Prostate gland (tissue), 2 donors: ENCODE results near the gene TPM2. TPM values are rescaled to one million over a fixed set of nuclear protein-coding genes. Genes with fewer than 3 reads are reported as not detected.

ENCODE experiments used
- DNase-seq: peaks from one replicate; pipeline ENCODE4 v3.0.0-alpha.2; 2019; ENCODE audit warnings: low spot score
- H3K27ac ChIP-seq, 2 donors: fragments of 200-600 bp; sonication (generic); 2 replicates each; pipeline ENCODE4 v1.5.1; 2017 to 2019
- H3K27me3 ChIP-seq: fragments of 200-600 bp; sonication (generic); replicated peaks from 2 replicates; pipeline ENCODE4 v1.5.1; 2019; ENCODE audit not compliant: insufficient read depth
- H3K36me3 ChIP-seq, 2 donors: fragments of 200-600 bp; sonication (generic); 1 replicate in 1 of 2; 2 replicates in 1 of 2; pipeline versions ENCODE4 v1.5.1 to v1.8.1; 2017 to 2019
- H3K4me1 ChIP-seq: fragments of 200-600 bp; sonication (generic); replicated peaks from 2 replicates; pipeline ENCODE4 v1.5.1; 2019
- H3K4me3 ChIP-seq, 2 donors: fragments of 200-600 bp; sonication (generic); 2 replicates each; pipeline ENCODE4 v1.5.1; 2017 to 2019
- H3K9me3 ChIP-seq: fragments of 200-600 bp; sonication (generic); 2 replicates; pipeline ENCODE4 v1.5.1; 2017
- POLR2A ChIP-seq: fragments of 450-650 bp; IDR thresholded peaks from one replicate; pipeline ENCODE4 v1.6.1; 2016; ENCODE audit warnings: antibody characterized with exemption, mild to moderate bottlenecking
- POLR2AphosphoS5 ChIP-seq: sonication (generic); formaldehyde crosslinking; IDR thresholded peaks from one replicate; pipeline ENCODE4 v1.6.1; 2017; ENCODE audit warnings: antibody characterized with exemption
- WGBS: methylation state at CpG from one replicate; pipeline ENCODE4 v1.1.5; 2018; 5-methylcytosine and 5-hydroxymethylcytosine counted together
- intact Hi-C: fragments of 100-400 bp; cut with DNase I; formaldehyde crosslinking; loops from one replicate; pipeline ENCODE4 v1.14.2; 2022
- total RNA-seq, 2 donors: library from RNA; depleted of rRNA; stranded (reverse); fragments of >200 nt; gene quantifications; one replicate each; pipeline ENCODE4 v1.1.0, GENCODE V29; 2016
- TF ChIP-seq, protein P1 (sequence below), 4 experiments: fragments of 200-600 bp in 2 of 4; fragments of 450-650 bp in 2 of 4; sonication (generic) in 2 of 4; IDR thresholded peaks; 1 replicate in 3 of 4; 2 replicates in 1 of 4; pipeline ENCODE4 v1.5.1; 2016 to 2019; ENCODE audit warnings: antibody characterized with exemption in 4 of 4, mild to moderate bottlenecking in 2 of 4, moderate library complexity in 2 of 4

The TPM2 gene
- total RNA-seq, 2 donors from 2014 or later = 1,037 to 1,042 TPM

DNA sequence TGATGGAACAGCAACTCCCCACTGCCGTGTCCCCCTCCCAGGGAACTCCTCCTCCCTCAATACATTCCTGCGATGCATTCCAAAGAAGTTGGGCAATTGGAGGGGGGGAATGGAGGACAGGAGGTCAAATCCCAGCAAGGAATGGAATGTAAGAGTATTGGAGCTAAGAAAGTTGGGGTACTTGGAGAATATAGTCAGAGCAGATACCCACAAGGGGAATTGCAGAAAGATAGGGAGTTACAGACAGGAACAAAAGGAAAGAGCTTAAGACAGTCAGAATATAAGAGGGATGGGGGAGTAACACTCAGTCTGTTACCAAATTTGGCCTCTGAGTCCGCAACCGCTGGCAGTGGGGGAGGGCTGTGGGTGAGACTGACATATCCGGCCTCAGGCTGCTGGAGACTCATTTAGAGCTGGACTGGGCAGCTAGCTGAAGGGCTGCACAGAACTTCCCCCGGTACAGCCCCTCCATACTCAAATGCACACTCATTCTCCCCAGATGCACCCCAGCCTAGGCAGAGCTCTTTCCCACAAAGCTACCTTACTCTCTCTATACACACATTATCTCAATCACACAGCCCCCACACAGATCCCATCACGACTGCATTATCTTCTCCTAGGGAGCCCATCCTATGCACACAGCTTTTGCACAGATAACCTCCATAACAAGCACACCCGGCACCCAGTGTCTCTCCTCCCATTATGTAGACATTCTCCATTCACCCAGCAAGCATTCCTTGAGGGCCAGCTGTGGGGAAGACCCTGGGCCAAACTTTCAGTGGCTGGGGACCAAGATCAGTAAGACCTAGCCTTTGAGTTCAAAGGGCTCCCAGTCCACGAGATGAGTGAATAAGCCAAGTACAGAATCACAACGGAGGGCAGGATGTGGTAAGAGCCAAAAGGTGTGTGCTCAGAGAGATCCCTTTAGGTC is 38.6 kb upstream of the TPM2 start:
- Histone ChIP-seq H3K27ac (peak overlapping the region; percentile 88 to 96), H3K4me1 (peaks cover 23% of the 10 kb centered on the region), H3K4me3 (peak overlapping the region in 1 of 2 donors; percentile 10), H3K27me3 (no peaks in the 10 kb centered on the region), H3K9me3 (no peaks in the 10 kb centered on the region), H3K36me3 (peaks cover 8 to 16% of the 10 kb centered on the region in 2 donors)
- peak; percentile 41 for DNase-seq
- TF ChIP-seq POLR2AphosphoS5 = peak; percentile 61
- no peak for TF ChIP-seq POLR2A
- 18% methylated on average over 10 of the region's 10 CpGs for WGBS
- intact Hi-C loops = no loop called here

DNA sequence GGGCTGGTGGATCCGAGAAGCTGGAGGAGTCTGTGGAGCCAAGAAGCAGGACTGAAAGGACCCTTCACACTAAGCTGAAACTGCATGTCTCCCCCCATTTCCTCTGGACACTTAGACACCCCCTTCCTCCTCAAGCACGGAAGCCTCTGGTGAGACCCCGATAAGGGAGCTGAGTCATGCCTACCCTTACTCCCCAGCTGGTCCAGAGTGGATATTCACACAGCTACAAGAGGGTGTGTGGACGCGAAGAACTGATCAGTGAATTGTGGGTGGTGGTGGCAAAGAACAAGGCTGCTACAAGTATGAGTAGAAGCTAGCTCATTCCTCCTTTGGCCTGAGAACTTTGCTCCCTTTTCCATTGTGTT is 37.9 kb upstream of the TPM2 start:
- Histone ChIP-seq H3K4me3 (peak overlapping the region in 1 of 2 donors; percentile 5), H3K27ac (peak overlapping the region; percentile 88 to 96), H3K9me3 (no peaks in the 10 kb centered on the region), H3K36me3 (peaks cover 8 to 17% of the 10 kb centered on the region in 2 donors), H3K27me3 (no peaks in the 10 kb centered on the region), H3K4me1 (peaks cover 22% of the 10 kb centered on the region)
- intact Hi-C loops = loop anchor here (2.0 kb wide), 1 partner anchor 33 kb away; no protein-coding TSS in a partner anchor
- TF ChIP-seq POLR2AphosphoS5 = no peak
- no peak for TF ChIP-seq POLR2A
- TF ChIP-seq, protein P1, sequence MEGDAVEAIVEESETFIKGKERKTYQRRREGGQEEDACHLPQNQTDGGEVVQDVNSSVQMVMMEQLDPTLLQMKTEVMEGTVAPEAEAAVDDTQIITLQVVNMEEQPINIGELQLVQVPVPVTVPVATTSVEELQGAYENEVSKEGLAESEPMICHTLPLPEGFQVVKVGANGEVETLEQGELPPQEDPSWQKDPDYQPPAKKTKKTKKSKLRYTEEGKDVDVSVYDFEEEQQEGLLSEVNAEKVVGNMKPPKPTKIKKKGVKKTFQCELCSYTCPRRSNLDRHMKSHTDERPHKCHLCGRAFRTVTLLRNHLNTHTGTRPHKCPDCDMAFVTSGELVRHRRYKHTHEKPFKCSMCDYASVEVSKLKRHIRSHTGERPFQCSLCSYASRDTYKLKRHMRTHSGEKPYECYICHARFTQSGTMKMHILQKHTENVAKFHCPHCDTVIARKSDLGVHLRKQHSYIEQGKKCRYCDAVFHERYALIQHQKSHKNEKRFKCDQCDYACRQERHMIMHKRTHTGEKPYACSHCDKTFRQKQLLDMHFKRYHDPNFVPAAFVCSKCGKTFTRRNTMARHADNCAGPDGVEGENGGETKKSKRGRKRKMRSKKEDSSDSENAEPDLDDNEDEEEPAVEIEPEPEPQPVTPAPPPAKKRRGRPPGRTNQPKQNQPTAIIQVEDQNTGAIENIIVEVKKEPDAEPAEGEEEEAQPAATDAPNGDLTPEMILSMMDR (IDR thresholded peaks at IDR 0.05) = no peak
- DNase-seq = no peak
- WGBS = 66% methylated on average over 5 of the region's 5 CpGs

DNA sequence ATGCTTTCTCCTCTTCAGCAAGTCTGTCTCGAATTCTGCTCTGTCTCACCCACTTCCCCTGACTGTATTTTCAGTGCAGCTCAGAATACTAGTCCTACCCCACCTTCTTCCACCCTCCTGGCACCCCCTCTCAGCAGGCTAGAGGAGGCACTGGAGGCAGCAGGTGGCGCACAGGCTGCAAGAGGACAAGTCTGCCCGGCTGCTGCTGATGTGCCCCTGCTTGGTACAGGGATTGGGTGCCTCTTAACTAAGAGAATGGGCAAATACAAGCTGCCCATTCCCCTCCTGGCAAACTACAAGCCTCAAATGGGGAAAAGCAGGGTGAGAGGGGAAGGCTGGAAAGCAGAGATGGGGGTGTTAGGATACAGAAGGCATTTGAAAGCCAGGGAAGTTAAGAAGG is 37.2 kb upstream of the TPM2 start:
- Histone ChIP-seq H3K27ac (peak overlapping the region; percentile 88 to 96), H3K36me3 (peaks cover 8 to 20% of the 10 kb centered on the region in 2 donors), H3K27me3 (no peaks in the 10 kb centered on the region), H3K4me1 (peaks cover 22% of the 10 kb centered on the region), H3K9me3 (no peaks in the 10 kb centered on the region), H3K4me3 (no peak overlapping the region)
- DNase-seq = no peak
- 58% methylated on average over 3 of the region's 3 CpGs for WGBS
- intact Hi-C loops = loop anchor here (2.0 kb wide), 1 partner anchor 32 kb away; no protein-coding TSS in a partner anchor
- TF ChIP-seq, protein P1 (IDR thresholded peaks at IDR 0.05) = no peak
- TF ChIP-seq POLR2A (no peak), POLR2AphosphoS5 (no peak)

DNA sequence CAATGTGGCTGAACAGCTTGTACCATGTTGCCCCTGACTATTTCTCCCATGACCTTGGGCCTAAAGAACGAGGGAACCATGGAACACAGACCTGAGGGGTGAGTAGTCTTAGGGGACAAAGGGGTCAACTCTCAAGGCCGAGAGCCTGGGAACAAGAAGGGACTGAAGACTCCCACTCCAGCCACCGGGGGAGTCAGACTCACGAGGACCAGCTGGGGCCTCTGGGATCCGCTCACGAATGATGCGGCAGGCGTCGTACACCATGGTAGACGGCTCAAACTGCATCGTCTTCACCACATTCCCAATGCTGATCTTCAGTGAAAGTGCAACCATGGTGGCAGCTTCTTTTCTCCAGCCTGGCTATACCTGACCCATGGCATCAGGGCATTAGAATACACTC is 35.6 kb upstream of the TPM2 start:
- Histone ChIP-seq H3K36me3 (peaks cover 14 to 20% of the 10 kb centered on the region in 2 donors), H3K27ac (peak overlapping the region in 1 of 2 donors; percentile 88), H3K27me3 (no peaks in the 10 kb centered on the region), H3K4me3 (no peak overlapping the region), H3K4me1 (peaks cover 15% of the 10 kb centered on the region), H3K9me3 (no peaks in the 10 kb centered on the region)
- no peak for TF ChIP-seq POLR2AphosphoS5
- TF ChIP-seq, protein P1 (IDR thresholded peaks at IDR 0.05) = no peak
- no peak for TF ChIP-seq POLR2A
- WGBS = 92% methylated on average over 11 of the region's 11 CpGs
- no peak for DNase-seq
- intact Hi-C loops = no loop called here

DNA sequence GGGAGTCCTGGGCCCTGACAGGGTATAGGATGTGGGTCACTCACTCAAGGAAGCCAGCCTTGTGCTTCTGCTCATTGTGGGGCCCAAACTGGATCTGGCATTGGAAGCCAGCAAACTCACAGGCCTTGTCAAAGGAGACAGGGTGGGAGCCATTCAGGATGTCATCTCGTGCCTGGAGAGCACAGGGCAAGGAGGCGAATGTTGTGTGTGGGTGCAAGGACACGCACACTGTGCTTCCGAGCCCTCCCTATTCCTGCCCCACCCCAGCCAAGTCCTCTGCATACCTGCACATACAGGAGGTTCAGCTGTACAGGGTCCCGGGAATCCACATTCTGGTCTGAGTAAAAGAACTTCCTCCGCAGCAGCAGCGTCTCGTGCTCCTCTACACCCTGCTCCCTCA is 34.2 kb upstream of the TPM2 start:
- Histone ChIP-seq H3K27ac (no peak overlapping the region), H3K4me1 (peaks cover 8% of the 10 kb centered on the region), H3K9me3 (no peaks in the 10 kb centered on the region), H3K4me3 (no peak overlapping the region), H3K36me3 (peaks cover 27 to 34% of the 10 kb centered on the region in 2 donors), H3K27me3 (no peaks in the 10 kb centered on the region)
- TF ChIP-seq POLR2AphosphoS5 (no peak), POLR2A (no peak)
- TF ChIP-seq, protein P1 (IDR thresholded peaks at IDR 0.05) = no peak
- intact Hi-C loops = no loop called here
- 92% methylated on average over 8 of the region's 8 CpGs for WGBS
- no peak for DNase-seq
